LHCN-M2 (cell line): ENCODE measurements around the gene CLCN6. TPM values are rescaled to one million over a fixed set of nuclear protein-coding genes. Genes with fewer than 3 reads are reported as not detected.
A peak's percentile ranks its signal among the peaks of the same experiment; 100 is the strongest.

Source experiments
- DNase-seq: peaks from one replicate; pipeline ENCODE4 v3.0.0-alpha.2; 2012; ENCODE audit warnings: low read depth
- total RNA-seq: library from RNA; depleted of rRNA; stranded (reverse); fragments of >200 nt; gene quantifications from 2 replicates; pipeline ENCODE4 v1.2.3, GENCODE V29; 2014

Gene CLCN6
- total RNA-seq, 1 experiment from 2014 or later: 10.7 TPM

- DNase-seq: no peak
These were observed 11.3 kb upstream of the CLCN6 start for GRCh38 chr1:11794446-11795237.

- no peak for DNase-seq
These were observed 10.6 kb upstream of the CLCN6 start for GRCh38 chr1:11795238-11795890.

GRCh38 chr1:11796036-11796828 lies 9.8 kb upstream of the CLCN6 start:
- no peak for DNase-seq

GRCh38 chr1:11797525-11798216 lies 8.3 kb upstream of the CLCN6 start:
- DNase-seq: no peak

- no peak for DNase-seq
These were observed 6.9 kb upstream of the CLCN6 start for GRCh38 chr1:11799099-11799498.

GRCh38 chr1:11799896-11800295 lies 6.1 kb upstream of the CLCN6 start:
- no peak for DNase-seq

- no peak for DNase-seq
These were observed 5.6 kb upstream of the CLCN6 start for GRCh38 chr1:11800391-11800755.

- DNase-seq: no peak
These were observed 5.1 kb upstream of the CLCN6 start for GRCh38 chr1:11800756-11801433.

- DNase-seq: no peak
These were observed 3.4 kb upstream of the CLCN6 start for GRCh38 chr1:11802616-11802972.

- DNase-seq: peak; percentile 96
These were observed 2.8 kb upstream of the CLCN6 start for GRCh38 chr1:11802973-11803885.

GRCh38 chr1:11803924-11804665 lies 1.9 kb upstream of the CLCN6 start:
- peak; percentile 5 for DNase-seq

- peak; percentile 44 for DNase-seq
These were observed 1.1 kb upstream of the CLCN6 start for GRCh38 chr1:11804666-11805421.

GRCh38 chr1:11806307-11806936 lies 431 bp downstream of the CLCN6 start:
- peak; percentile 32 for DNase-seq

GRCh38 chr1:11807133-11807532 lies 1.1 kb downstream of the CLCN6 start:
- DNase-seq: no peak

GRCh38 chr1:11813021-11813420 lies 7.0 kb downstream of the CLCN6 start:
- DNase-seq: no peak

GRCh38 chr1:11817192-11817591 lies 11.2 kb downstream of the CLCN6 start:
- DNase-seq: no peak

- no peak for DNase-seq
These were observed 16.1 kb downstream of the CLCN6 start for GRCh38 chr1:11822091-11822490.
